Fibroblast of skin of right quadriceps (primary cell): ENCODE data around the gene BST1.
"Not testable (repeated sequence)": the region's sequence is repeated elsewhere in the genome, so short reads cannot be mapped to it uniquely, and the experiment has no call there.

Source experiments
- DNase-seq: peaks from one replicate; pipeline ENCODE4 v3.0.0-alpha.2; 2013

The BST1 gene

GRCh38 chr4:15714646-15715435 is 12.0 kb downstream of the BST1 start:
- DNase-seq: peak; percentile 54

GRCh38 chr4:15716115-15716514 is 13.2 kb downstream of the BST1 start:
- no peak for DNase-seq

GRCh38 chr4:15717086-15717485 is 14.2 kb downstream of the BST1 start:
- peak; percentile 75 for DNase-seq

- DNase-seq: peak; percentile 37
These were observed 15.0 kb downstream of the BST1 start for GRCh38 chr4:15717657-15718416.

GRCh38 chr4:15718465-15718864 is 15.6 kb downstream of the BST1 start:
- no peak for DNase-seq

GRCh38 chr4:15718959-15719358 is 16.1 kb downstream of the BST1 start:
- no peak for DNase-seq

GRCh38 chr4:15719506-15719905 is 16.6 kb downstream of the BST1 start:
- peak; percentile 15 for DNase-seq

GRCh38 chr4:15720851-15721250 is 18.0 kb downstream of the BST1 start:
- no peak for DNase-seq

GRCh38 chr4:15725608-15726007 is 22.7 kb downstream of the BST1 start:
- no peak for DNase-seq

- DNase-seq: peak; percentile 40
These were observed 27.2 kb downstream of the BST1 start for GRCh38 chr4:15729910-15730533.

GRCh38 chr4:15733061-15733460 is 30.2 kb downstream of the BST1 start:
- not testable (repeated sequence) for DNase-seq

GRCh38 chr4:15735536-15735935 is 32.7 kb downstream of the BST1 start:
- no peak for DNase-seq

- no peak for DNase-seq
These were observed 33.7 kb downstream of the BST1 start for GRCh38 chr4:15736514-15737050.

- DNase-seq: no peak
These were observed 34.4 kb downstream of the BST1 start for GRCh38 chr4:15737255-15737654.

- DNase-seq: peak; percentile 18
These were observed 36.0 kb downstream of the BST1 start for GRCh38 chr4:15738877-15739276.

- DNase-seq: no peak
These were observed 38.0 kb downstream of the BST1 start for GRCh38 chr4:15740764-15741404.

- DNase-seq: no peak
These were observed 39.3 kb downstream of the BST1 start for GRCh38 chr4:15742083-15742582.

- DNase-seq: no peak
These were observed 39.8 kb downstream of the BST1 start for GRCh38 chr4:15742637-15743036.

- DNase-seq: peak; percentile 37
These were observed 41.2 kb downstream of the BST1 start for GRCh38 chr4:15744016-15744545.

GRCh38 chr4:15746110-15746509 is 43.2 kb downstream of the BST1 start:
- DNase-seq: no peak

- DNase-seq: no peak
These were observed 46.1 kb downstream of the BST1 start for GRCh38 chr4:15749001-15749400.

- no peak for DNase-seq
These were observed 48.3 kb downstream of the BST1 start for GRCh38 chr4:15751153-15751552.

- no peak for DNase-seq
These were observed 50.2 kb downstream of the BST1 start for GRCh38 chr4:15753081-15753480.
